ENCODE data around the gene LIPI. TPM values are rescaled to one million over a fixed set of nuclear protein-coding genes. Genes with fewer than 3 reads are reported as not detected.

LIPI gene
- total RNA-seq (2022; extraction: Qiagen RNA extraction), result not detected in 5 replicates

GRCh38 chr21:14210738-14211137 is at the start of gene LIPI:
Gene LIPI (minus strand): TSS chr21:14210955. CDS start chr21:14210845, 110 bp downstream.

GRCh38 chr21:14215971-14216641 is 5.4 kb upstream of the LIPI start, which contains the start of gene RBM11:
Gene RBM11 (plus strand): TSS chr21:14216157. CDS start chr21:14216187, 30 bp downstream.

Other genes starting within 250 kb of the LIPI start
- gene RBM11, start 5.2 kb upstream of the LIPI start, total RNA-seq (2022; extraction: Qiagen RNA extraction), result not detected in 5 replicates
- gene HSPA13, start 172.2 kb upstream of the LIPI start, total RNA-seq (2022; extraction: Qiagen RNA extraction), result 10.8 to 19.8 TPM (median 14.3 TPM) in 5 replicates